GM12878 (cell line): ENCODE measurements around the gene TNRC6C.

Source experiments
- CEBPB ChIP-seq, 2 experiments: fragments of 150-350 bp in 1 of 2; IDR thresholded peaks; 2 replicates each; pipeline ENCODE4 v1.6.1; 2012 to 2014; ENCODE audit warnings: low read depth in 2 of 2, low read length in 2 of 2, borderline replicate concordance in 1 of 2, inconsistent platforms in 1 of 2
- CTCF ChIP-seq, 3 experiments: IDR thresholded peaks in 2 of 3; conservative IDR thresholded peaks in 1 of 3; 2 replicates each; pipeline ENCODE4 v1.5.1; 2011; ENCODE audit warnings: low read depth in 3 of 3, low read length in 3 of 3, mild to moderate bottlenecking in 3 of 3, control low read depth in 2 of 3, moderate library complexity in 2 of 3, inconsistent platforms in 1 of 3, mixed read lengths in 1 of 3; ENCODE audit not compliant: control insufficient read depth in 2 of 3, insufficient read depth in 1 of 3; ENCODE audit errors: extremely low read depth in 1 of 3
- ELK1 ChIP-seq: IDR thresholded peaks from 2 replicates; pipeline ENCODE4 v1.6.1; 2012; ENCODE audit warnings: low read depth, low read length, improper control_type of control experiment
- ETV6 ChIP-seq, 2 experiments: fragments of 450-650 bp in 1 of 2; IDR thresholded peaks in 1 of 2; conservative IDR thresholded peaks in 1 of 2; 2 replicates each; pipeline ENCODE4 v1.6.1; 2014; ENCODE audit warnings: antibody characterized with exemption in 1 of 2, borderline replicate concordance in 1 of 2, low read depth in 1 of 2, mild to moderate bottlenecking in 1 of 2, moderate library complexity in 1 of 2
- IRF3 ChIP-seq: fragments of 450-650 bp; IDR thresholded peaks from 2 replicates; pipeline ENCODE4 v1.6.1; 2014; ENCODE audit warnings: mild to moderate bottlenecking
- JUNB ChIP-seq: IDR thresholded peaks from 2 replicates; pipeline ENCODE4 v1.6.1; 2016; ENCODE audit warnings: antibody characterized with exemption, mild to moderate bottlenecking
- SP1 ChIP-seq: IDR thresholded peaks from one replicate; pipeline ENCODE4 v1.6.1; 2011; ENCODE audit warnings: low read depth, low read length
- TF ChIP-seq, protein P1 (sequence below): IDR thresholded peaks from 2 replicates; pipeline ENCODE4 v1.6.1; 2012; ENCODE audit warnings: mild to moderate bottlenecking, low read depth, low read length
- TF ChIP-seq, protein P2 (sequence below): IDR thresholded peaks from 2 replicates; pipeline ENCODE4 v1.6.1; 2012; ENCODE audit warnings: low read length, inconsistent platforms
- TF ChIP-seq, protein P3 (sequence below): fragments of 450-650 bp; formaldehyde crosslinking; IDR thresholded peaks from 2 replicates; pipeline ENCODE4 v1.4.0; 2022; ENCODE audit warnings: mild to moderate bottlenecking, moderate library complexity

DNA sequence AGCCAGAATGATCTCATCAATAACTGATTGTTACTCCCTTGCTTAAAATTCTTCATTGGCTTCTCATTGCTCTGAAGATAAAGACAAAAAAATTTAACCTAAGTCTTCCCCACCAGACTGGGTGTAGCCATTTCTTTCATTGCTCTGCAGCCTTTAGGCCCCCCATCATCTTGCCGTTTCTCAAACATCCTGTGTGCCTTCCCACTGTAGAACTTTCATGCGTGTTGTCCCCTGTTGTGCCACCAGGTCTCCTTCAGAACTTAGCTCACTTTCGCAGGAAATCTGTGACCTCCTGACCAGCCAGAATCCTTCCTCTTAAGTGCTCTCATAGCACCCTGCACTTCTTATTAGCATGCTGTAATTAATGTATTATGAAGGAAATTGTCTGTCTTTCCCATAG, 31.8 kb downstream of the TNRC6C start:
- no peak for TF ChIP-seq ELK1
- no peak for TF ChIP-seq CTCF (IDR thresholded peaks at IDR 0.05 in 2 of 3, conservative IDR thresholded peaks at IDR 0.05 in 1 of 3; ENCODE audit: control insufficient read depth in 2 of 3, extremely low read depth in 1 of 3, insufficient read depth in 1 of 3, low read depth in 3 of 3, low read length in 3 of 3)
- no peak for TF ChIP-seq SP1
- no peak for TF ChIP-seq JUNB
- TF ChIP-seq, protein P1, sequence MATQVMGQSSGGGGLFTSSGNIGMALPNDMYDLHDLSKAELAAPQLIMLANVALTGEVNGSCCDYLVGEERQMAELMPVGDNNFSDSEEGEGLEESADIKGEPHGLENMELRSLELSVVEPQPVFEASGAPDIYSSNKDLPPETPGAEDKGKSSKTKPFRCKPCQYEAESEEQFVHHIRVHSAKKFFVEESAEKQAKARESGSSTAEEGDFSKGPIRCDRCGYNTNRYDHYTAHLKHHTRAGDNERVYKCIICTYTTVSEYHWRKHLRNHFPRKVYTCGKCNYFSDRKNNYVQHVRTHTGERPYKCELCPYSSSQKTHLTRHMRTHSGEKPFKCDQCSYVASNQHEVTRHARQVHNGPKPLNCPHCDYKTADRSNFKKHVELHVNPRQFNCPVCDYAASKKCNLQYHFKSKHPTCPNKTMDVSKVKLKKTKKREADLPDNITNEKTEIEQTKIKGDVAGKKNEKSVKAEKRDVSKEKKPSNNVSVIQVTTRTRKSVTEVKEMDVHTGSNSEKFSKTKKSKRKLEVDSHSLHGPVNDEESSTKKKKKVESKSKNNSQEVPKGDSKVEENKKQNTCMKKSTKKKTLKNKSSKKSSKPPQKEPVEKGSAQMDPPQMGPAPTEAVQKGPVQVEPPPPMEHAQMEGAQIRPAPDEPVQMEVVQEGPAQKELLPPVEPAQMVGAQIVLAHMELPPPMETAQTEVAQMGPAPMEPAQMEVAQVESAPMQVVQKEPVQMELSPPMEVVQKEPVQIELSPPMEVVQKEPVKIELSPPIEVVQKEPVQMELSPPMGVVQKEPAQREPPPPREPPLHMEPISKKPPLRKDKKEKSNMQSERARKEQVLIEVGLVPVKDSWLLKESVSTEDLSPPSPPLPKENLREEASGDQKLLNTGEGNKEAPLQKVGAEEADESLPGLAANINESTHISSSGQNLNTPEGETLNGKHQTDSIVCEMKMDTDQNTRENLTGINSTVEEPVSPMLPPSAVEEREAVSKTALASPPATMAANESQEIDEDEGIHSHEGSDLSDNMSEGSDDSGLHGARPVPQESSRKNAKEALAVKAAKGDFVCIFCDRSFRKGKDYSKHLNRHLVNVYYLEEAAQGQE = no peak
- TF ChIP-seq ETV6 (conservative IDR thresholded peaks at IDR 0.05 in 1 of 2, IDR thresholded peaks at IDR 0.05 in 1 of 2; ENCODE audit: borderline replicate concordance in 1 of 2, low read depth in 1 of 2) = no peak
- no peak for TF ChIP-seq CEBPB (IDR thresholded peaks at IDR 0.05; ENCODE audit: borderline replicate concordance in 1 of 2, low read depth in 2 of 2, low read length in 2 of 2)
- TF ChIP-seq, protein P2, sequence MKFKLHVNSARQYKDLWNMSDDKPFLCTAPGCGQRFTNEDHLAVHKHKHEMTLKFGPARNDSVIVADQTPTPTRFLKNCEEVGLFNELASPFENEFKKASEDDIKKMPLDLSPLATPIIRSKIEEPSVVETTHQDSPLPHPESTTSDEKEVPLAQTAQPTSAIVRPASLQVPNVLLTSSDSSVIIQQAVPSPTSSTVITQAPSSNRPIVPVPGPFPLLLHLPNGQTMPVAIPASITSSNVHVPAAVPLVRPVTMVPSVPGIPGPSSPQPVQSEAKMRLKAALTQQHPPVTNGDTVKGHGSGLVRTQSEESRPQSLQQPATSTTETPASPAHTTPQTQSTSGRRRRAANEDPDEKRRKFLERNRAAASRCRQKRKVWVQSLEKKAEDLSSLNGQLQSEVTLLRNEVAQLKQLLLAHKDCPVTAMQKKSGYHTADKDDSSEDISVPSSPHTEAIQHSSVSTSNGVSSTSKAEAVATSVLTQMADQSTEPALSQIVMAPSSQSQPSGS = no peak
- TF ChIP-seq, protein P3, sequence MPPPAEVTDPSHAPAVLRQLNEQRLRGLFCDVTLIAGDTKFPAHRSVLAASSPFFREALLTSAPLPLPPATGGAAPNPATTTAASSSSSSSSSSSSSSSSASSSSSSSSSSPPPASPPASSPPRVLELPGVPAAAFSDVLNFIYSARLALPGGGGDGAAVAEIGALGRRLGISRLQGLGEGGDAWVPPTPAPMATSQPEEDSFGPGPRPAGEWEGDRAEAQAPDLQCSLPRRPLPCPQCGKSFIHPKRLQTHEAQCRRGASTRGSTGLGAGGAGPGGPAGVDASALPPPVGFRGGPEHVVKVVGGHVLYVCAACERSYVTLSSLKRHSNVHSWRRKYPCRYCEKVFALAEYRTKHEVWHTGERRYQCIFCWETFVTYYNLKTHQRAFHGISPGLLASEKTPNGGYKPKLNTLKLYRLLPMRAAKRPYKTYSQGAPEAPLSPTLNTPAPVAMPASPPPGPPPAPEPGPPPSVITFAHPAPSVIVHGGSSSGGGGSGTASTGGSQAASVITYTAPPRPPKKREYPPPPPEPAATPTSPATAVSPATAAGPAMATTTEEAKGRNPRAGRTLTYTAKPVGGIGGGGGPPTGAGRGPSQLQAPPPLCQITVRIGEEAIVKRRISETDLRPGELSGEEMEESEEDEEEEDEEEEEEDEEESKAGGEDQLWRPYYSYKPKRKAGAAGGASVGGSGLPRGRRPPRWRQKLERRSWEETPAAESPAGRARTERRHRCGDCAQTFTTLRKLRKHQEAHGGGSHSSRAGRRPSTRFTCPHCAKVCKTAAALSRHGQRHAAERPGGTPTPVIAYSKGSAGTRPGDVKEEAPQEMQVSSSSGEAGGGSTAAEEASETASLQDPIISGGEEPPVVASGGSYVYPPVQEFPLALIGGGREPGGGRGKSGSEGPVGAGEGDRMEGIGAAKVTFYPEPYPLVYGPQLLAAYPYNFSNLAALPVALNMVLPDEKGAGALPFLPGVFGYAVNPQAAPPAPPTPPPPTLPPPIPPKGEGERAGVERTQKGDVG = no peak
- no peak for TF ChIP-seq IRF3
